NCI-H1092 treated with DMSO at 0.1 percent for 48 hours (cell line): ENCODE results near the gene NR2F6.
"Not testable (repeated sequence)": the region's sequence is repeated elsewhere in the genome, so short reads cannot be mapped to it uniquely, and the experiment has no call there.

Experiments used
- DNase-seq: peaks from one replicate; lab custom pipeline; 2025; lab: John Stamatoyannopoulos, UW

The NR2F6 gene

DNA sequence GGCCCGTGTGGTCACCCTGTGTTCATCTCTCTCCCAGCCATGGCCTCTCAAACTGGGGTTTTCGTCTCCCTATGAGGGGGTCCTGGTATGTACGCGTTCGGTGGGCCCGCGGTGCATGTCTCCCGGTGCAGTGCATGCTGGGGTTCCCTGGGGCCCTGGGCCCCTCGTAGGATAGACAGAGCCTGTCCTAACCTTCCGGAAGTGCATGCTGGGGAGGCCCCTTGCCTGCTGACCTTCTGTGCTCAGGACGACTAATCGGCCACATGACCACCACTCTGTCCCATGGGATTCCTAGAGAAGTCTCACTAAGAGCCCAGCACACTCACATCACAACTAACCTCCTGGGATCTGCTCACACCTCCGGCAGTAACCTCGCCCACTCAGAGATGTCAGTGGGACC lies 35.4 kb downstream of the NR2F6 start:
- DNase-seq: no peak

DNA sequence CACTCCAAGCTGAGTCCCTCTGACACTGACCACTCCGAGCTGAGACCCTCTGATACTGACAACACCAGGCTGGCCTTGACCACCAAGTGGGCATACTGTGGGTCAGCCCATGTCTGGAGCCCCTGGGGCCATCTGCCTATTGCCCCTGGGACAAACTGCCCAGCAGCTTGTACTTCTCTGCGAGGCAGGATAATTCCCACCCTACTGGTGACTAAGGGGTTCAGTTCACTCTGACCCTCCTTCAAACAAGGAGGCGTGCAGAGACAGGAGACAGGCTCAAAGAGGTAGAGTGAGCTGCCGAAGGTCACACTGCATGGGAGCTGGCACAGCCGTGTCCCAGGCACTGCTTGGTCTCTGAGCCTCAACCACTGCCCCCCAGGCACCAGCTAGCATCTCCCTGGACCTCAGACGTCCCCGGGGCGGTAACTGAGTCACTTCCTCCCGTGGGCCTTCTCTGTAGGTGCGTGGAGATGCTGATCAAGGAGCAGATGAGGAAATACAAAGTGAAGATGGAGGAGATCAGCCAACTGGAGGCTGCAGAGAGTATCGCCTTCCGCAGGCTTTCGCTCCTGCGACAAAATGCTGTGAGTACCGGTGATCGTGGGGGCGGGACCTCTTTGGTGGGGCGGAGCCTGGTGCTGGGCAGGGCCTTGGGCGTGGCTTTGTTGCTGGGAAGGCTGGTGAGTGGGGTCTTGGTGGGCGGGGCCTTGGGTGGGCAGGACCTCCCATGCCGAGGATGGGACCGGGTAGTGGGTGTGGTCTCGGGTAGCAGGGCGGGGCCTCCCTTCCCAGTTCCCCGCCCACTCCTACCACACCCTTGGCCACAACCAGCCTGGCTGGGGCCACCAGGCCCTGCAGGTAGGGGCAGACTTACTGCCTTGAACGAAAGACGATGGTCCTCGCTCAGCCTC lies 36.3 kb downstream of the NR2F6 start:
- no peak for DNase-seq

DNA sequence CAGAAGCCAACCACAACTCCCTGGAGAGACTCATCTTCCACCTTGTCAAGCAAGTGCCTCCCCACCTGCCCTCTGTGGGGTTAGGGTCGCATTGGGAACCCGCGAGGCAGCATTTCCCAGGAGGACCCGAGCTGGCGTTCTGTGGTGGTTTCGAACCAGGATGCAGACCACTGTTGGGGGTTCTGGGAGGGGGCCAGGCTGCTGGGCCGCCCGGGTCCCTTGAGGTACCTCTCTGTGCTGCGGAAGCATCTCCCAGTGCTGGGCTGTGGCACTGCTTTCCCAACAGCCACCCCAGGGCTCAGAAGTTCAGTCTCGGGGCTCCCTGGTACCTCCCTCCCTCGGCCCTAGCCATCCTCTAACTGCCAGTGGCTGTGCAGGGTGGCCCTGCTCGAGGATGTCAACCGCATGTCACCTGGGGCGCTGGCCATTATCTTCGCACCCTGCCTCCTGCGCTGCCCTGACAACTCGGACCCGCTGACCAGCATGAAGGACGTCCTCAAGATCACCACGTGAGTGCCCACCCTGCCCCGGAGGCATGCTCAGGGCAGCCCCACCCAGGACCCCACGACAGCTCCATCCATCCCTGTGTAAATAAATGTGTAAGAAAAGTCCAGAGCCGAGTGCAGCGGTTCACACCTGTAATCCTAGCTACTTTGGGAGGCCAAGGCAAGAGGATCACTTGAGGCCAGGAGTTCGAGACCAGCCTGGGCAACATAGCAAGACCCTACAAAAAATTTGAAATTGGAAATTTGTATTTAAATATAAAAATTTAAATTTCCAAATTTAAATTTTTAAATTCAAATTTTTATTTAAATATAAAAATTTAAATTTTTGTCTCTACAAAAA lies 38.8 kb downstream of the NR2F6 start:
- no peak for DNase-seq

DNA sequence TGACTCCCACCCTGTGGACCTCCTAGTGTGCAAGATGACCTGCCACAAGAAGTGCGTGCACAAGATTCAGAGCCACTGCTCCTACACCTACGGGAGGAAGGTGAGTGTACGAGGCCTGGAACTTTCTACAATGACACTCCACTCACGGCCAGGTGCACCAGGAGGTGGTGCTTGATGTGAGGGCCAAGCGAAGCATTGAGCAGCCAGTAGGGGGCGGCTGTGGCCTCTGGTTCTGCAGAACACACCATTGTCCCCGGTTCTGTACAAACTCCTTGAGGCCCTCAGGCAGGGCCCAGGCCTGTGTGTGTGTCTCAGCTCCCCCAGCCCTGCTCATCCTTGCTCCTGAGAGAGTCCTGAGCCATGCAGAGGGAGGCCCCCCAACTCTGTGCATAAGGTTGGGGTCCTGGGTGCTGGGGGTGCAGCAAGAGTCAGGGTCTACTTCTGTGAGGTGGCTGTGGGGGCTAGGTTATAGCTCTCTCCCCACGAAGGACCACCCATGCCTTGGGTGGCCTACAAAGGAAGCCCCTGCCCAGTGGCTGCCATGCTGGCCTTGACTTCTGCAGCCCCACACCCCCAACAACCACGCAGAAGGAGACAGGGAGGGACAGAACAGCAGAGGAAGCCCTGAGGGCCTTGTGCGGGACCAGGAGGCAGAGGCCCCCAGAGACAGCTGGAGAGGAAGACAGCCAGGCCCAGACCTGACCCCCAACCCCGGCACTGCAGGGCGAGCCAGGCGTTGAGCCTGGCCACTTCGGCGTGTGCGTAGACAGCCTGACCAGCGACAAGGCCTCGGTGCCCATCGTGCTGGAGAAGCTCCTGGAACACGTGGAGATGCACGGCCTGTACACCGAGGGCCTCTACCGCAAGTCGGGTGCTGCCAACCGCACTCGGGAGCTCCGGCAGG lies 40.2 kb downstream of the NR2F6 start:
- DNase-seq: peak; percentile 36

DNA sequence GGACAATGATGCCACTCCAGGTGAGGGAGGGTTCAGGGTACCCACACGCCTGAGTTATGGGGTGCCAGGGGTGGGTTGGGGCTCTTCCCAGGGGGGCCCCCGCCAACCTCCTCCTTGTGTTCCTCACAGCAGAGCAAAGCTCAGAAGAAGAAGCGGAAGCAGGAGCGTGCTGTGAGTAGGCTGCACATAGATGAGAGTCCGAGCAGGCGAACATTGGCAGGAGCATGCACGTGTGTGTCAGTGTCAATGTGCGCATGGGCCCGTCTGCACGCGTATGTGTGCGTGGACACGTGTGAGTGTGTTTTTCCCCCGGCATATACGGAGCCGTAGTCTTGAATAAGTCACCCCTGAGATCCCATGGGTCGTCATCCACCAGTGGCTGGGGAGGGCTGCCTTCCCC lies 43.0 kb downstream of the NR2F6 start:
- no peak for DNase-seq

DNA sequence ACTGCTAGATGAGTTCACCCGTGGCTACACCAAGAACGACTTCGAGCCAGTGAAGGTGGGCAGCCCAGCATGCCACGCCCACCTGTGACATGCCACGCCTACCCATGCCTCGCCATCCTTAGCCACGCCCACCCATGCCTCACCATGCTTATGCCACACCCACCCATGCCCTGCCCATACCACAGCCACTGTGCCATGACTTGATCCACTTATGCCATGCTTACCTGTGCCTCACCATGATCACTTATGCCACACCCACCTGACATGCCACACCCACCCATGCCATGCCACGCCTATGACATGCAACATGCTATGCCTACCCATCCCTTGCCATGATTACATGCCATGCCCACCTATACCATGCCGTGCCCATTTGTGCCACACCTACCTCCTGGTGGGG lies 43.5 kb downstream of the NR2F6 start:
- DNase-seq: no peak

DNA sequence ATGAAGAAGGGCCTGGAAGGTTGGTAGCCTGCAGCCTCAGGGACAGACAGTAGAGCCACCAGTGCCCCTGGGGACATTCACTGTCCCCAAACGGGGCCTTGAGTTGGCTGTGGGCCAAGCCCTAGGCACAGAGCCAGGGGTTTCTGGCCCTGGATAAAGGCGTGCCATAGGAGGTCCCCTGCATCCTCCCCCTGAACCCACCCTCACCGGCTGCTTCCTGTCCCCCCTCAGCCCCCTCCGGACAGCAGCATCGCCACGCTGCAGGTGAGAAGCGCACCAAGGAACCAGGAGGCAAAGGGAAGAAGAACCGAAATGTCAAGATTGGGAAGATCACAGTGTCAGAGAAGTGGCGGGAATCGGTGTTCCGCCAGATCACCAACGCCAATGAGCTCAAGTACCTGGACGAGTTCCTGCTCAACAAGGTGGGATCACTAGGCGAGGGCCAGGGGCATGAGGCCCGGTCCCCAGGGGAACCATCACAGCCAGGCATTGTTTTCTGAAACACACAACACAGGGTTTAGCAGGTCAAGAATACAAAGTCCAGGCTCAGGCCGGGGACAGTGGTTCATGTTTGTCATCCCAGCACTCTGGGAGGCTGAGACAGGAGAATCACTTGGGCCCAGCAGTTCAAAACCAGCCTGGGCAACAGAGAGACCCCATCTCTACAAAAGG lies 45.2 kb downstream of the NR2F6 start:
- no peak for DNase-seq

DNA sequence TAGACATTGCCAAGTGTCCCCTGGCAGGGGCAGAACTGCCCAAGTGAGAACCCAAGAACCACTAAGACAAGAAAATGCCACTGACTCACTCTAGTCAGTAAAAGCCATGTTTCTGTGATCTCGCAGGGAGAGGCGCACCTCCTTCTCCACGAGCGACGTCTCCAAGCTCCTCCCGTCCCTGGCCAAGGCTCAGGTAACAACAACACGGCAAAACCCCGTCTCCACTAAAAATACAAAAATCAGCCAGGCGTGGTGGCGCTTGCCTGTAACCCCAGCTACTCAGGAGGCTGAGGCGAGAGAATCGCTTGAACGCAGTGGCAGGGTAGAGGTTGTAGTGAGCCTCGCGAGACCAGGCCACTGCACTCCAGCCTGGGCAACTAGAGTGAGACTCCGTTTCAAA lies 48.1 kb downstream of the NR2F6 start:
- no peak for DNase-seq

DNA sequence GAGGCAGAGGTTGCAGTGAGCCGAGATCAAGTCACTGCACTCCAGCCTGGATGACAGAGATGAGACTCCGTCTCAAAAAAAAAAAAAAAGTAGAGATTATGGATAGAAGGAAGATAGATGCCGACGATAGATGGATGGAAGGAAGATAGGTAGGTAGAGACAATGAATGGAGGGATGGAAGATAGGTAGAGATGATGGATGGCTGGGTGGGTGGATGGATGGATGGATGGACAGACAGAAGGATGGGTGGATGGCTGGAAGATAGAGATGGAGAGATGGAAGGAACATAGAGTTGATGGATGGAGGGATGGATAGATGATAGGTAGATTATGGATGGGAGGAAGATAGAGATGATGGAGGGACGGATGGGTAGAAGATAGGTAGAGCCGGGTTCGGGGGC lies 49.1 kb downstream of the NR2F6 start:
- DNase-seq: no peak

DNA sequence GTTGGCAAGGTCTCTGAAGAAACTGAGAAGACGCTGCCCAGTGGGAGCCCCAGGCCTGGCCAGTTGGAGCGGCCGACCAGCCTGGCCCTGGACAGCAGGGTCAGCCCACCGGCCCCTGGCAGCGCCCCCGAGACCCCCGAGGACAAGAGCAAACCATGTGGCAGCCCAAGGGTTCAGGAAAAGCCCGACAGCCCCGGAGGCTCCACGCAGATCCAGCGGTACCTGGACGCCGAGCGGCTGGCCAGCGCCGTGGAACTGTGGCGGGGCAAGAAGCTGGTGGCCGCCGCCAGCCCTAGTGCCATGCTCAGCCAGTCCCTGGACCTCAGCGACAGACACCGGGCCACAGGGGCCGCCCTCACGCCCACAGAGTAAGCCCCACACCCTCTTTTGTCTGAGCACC lies 50.6 kb downstream of the NR2F6 start:
- DNase-seq: no peak

DNA sequence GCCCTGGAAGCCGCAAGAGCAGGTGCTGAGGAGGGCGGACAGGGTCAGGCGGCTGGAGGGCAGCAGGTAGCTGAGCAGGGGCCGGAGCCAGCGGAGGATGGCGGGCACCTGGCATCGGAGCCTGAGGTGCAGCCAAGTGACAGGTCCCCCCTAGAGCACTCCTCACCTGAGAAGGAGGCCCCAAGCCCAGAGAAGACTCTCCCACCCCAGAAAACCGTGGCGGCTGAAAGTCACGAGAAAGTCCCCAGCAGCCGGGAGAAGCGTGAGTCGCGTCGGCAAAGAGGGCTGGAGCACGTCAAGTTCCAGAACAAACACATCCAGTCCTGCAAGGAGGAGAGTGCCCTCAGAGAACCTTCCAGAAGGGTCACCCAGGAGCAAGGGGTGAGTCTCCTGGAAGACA lies 51.1 kb downstream of the NR2F6 start:
- no peak for DNase-seq

DNA sequence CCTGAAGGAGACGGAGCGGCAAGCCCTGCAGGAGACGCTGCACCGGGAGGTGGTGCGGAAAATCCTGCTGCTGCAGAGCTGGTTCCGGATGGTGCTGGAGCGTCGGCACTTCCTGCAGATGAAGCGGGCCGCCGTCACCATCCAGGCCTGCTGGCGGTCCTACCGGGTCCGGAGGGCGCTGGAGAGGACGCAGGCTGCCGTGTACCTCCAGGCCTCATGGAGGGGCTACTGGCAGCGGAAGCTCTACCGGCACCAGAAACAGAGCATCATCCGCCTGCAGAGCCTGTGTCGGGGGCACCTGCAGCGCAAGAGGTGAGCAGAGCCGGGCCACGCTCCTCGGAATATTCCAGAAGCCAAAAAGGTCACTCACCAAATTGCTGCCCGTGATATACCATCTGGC lies 53.0 kb downstream of the NR2F6 start:
- DNase-seq: no peak

DNA sequence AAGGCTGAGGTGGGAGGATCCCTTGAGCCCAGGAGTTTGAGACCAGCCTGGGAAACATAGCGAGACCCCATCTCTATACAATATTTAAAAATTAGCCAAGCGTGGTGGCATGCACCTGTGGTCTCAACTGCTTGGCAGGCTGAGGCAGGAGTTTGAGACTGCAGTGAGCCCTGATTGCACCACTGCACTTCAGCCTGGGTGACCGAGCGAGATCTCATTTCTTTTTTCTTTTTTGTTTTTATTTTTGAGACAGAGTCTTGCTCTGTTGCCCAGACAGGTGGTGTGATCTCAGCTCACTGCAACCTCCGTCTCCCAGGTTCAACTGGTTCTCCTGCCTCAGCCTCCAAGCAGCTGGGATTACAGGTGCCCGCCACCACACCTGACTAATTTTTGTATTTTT lies 54.0 kb downstream of the NR2F6 start:
- DNase-seq: not testable (repeated sequence)

DNA sequence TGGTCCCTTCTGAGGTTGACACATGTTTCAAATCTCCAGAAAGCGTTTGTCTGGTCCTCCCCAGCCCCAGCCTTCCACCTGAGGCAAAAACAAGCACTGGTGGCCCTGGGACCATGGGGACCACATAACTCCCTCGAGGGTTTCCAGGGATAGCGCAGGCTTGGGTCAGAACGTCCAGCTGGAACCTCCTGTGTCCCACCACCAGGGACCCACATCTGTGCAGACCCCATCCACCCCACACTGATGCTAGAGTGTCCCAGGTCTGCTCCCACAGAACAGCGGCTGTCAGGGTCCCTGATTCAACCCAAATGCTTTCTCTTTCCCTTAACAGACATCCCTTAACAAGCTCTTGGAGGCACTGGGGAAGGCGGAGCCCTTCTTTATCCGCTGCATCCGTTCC lies 60.1 kb downstream of the NR2F6 start:
- DNase-seq: no peak

DNA sequence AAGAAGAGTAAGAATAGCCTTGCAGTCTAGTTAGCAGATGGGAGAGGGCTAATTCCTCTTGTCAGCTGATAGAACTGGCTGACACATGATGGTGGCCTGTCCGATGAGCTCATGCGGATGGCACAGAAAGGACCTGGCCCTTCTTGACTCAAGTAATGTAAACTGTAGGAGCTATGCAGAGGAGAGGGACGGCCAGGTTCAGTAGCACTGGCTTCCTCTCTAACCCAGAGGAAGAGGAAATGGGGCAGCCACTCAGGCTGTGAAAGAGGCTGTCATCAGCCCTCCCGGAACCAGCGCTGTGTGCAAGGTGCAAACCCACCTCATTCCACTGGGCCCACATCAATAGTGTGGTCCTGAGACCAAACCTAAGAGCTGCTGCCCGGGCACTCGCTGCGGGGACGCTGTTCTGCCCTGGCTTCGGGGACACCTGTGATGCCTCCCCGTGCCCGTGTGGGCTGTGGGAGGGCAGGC lies 61.3 kb downstream of the NR2F6 start:
- DNase-seq: no peak

DNA sequence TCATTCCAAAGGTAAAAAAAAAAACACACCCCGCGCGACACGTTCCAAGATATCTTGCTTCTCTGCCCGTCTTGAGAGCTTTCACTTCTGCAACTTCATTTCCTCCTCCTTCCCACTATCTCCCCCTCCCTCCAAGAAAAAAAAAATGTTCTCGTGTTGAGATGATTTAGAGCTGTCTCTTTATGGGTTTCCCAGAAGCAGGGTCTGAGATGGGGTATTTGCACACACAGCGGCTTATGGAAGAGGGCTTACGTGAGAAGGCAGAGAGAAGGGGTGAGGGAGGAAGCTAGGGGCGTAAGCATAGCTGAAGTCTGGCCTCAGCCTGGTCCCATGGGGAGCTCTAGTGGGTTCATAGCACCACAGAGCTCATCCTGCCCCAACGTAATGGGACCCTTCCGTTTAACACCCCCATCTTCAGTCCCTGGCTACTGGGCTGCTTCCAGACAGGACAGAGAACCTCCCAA lies 61.8 kb downstream of the NR2F6 start:
- DNase-seq: no peak

DNA sequence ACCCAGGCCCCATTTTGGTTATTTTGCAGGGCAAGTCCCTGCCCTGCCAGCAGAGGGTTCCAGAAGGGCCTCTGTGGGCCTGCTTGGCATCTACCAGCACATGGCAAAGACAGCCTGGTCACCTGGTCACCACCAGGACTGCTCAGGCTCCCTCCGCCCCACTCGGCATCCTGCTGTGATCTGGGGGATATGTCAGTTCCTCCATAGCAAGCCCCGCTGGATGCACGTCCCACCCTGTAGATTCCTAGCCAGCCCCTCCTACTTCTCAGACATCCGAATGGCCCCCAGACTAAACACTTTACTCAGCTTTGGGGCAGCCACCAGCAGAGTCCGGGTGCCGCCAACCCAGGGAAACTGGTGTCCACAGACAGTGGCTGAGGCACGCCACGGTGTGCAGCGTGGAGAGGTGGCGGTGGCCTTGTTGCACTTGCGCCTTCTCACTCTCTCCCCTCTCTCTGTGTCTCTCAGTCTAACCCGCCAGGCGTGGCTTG lies 62.4 kb downstream of the NR2F6 start:
- DNase-seq: no peak
